Measurements from ENCODE around the gene GOLGB1. TPM values are rescaled to one million over a fixed set of nuclear protein-coding genes. Genes with fewer than 3 reads are reported as not detected.
"Not testable (repeated sequence)": the region's sequence is repeated elsewhere in the genome, so short reads cannot be mapped to it uniquely, and the experiment has no call there.

GOLGB1 gene
- total RNA-seq, 1 experiment from 2014 or later, result 9.0 TPM

- H3K4me3 ChIP-seq (ENCODE audit: insufficient read depth, low read depth, low read length), result no peak overlapping the region
- peaks cover 7% of the 10 kb centered on the region; the same call in 1 of the 2 replicates for H3K36me3 ChIP-seq (replicated peaks; ENCODE audit: control insufficient read depth, insufficient read depth, low read length)
- no peaks in the 10 kb centered on the region for H3K27me3 ChIP-seq (ENCODE audit: control insufficient read depth, insufficient read depth, low read length)
- no peak for DNase-seq
These were observed 58.6 kb downstream of the GOLGB1 start for GRCh38 chr3:121690777-121691405.

- H3K36me3 ChIP-seq (replicated peaks; ENCODE audit: control insufficient read depth, insufficient read depth, low read length); DNase-seq; H3K4me3 ChIP-seq (ENCODE audit: insufficient read depth, low read depth, low read length); H3K27me3 ChIP-seq (ENCODE audit: control insufficient read depth, insufficient read depth, low read length): not testable (repeated sequence)
These were observed 60.8 kb downstream of the GOLGB1 start for GRCh38 chr3:121688747-121689146.

GRCh38 chr3:121681792-121682191 lies 67.7 kb downstream of the GOLGB1 start:
- H3K36me3 ChIP-seq (replicated peaks; ENCODE audit: control insufficient read depth, insufficient read depth, low read length), result peaks cover 9% of the 10 kb centered on the region
- H3K27me3 ChIP-seq (ENCODE audit: control insufficient read depth, insufficient read depth, low read length), result no peaks in the 10 kb centered on the region
- H3K4me3 ChIP-seq (ENCODE audit: insufficient read depth, low read depth, low read length), result no peak overlapping the region
- DNase-seq, result no peak

- no peaks in the 10 kb centered on the region for H3K27me3 ChIP-seq (ENCODE audit: control insufficient read depth, insufficient read depth, low read length)
- peaks cover 18% of the 10 kb centered on the region for H3K36me3 ChIP-seq (replicated peaks; ENCODE audit: control insufficient read depth, insufficient read depth, low read length)
- DNase-seq, result no peak
- H3K4me3 ChIP-seq (ENCODE audit: insufficient read depth, low read depth, low read length), result no peak overlapping the region
These were observed 72.4 kb downstream of the GOLGB1 start for GRCh38 chr3:121677141-121677540.

GRCh38 chr3:121670676-121671075 lies 78.9 kb downstream of the GOLGB1 start:
- Histone ChIP-seq H3K27me3 (ENCODE audit: control insufficient read depth, insufficient read depth, low read length) (no peaks in the 10 kb centered on the region), H3K4me3 (ENCODE audit: insufficient read depth, low read depth, low read length) (no peak overlapping the region), H3K36me3 (replicated peaks; ENCODE audit: control insufficient read depth, insufficient read depth, low read length) (peaks cover 16% of the 10 kb centered on the region)
- DNase-seq, result no peak

GRCh38 chr3:121667333-121667732 lies 82.2 kb downstream of the GOLGB1 start:
- DNase-seq, result no peak
- no peaks in the 10 kb centered on the region for H3K27me3 ChIP-seq (ENCODE audit: control insufficient read depth, insufficient read depth, low read length)
- peaks cover 17% of the 10 kb centered on the region for H3K36me3 ChIP-seq (replicated peaks; ENCODE audit: control insufficient read depth, insufficient read depth, low read length)
- H3K4me3 ChIP-seq (ENCODE audit: insufficient read depth, low read depth, low read length), result no peak overlapping the region

GRCh38 chr3:121665488-121665887 lies 84.1 kb downstream of the GOLGB1 start:
- no peak for DNase-seq
- H3K27me3 ChIP-seq (ENCODE audit: control insufficient read depth, insufficient read depth, low read length), result no peaks in the 10 kb centered on the region
- peaks cover 17% of the 10 kb centered on the region for H3K36me3 ChIP-seq (replicated peaks; ENCODE audit: control insufficient read depth, insufficient read depth, low read length)
- H3K4me3 ChIP-seq (ENCODE audit: insufficient read depth, low read depth, low read length), result no peak overlapping the region

GRCh38 chr3:121663171-121663847 lies 86.2 kb downstream of the GOLGB1 start:
- Histone ChIP-seq H3K27me3 (ENCODE audit: control insufficient read depth, insufficient read depth, low read length) (no peaks in the 10 kb centered on the region), H3K36me3 (replicated peaks; ENCODE audit: control insufficient read depth, insufficient read depth, low read length) (peaks cover 17% of the 10 kb centered on the region), H3K4me3 (ENCODE audit: insufficient read depth, low read depth, low read length) (no peak overlapping the region)
- DNase-seq, result no peak

GRCh38 chr3:121662742-121663141 lies 86.8 kb downstream of the GOLGB1 start:
- DNase-seq, result no peak
- H3K27me3 ChIP-seq (ENCODE audit: control insufficient read depth, insufficient read depth, low read length), result no peaks in the 10 kb centered on the region
- H3K36me3 ChIP-seq (replicated peaks; ENCODE audit: control insufficient read depth, insufficient read depth, low read length), result peaks cover 15% of the 10 kb centered on the region
- no peak overlapping the region for H3K4me3 ChIP-seq (ENCODE audit: insufficient read depth, low read depth, low read length)

- Histone ChIP-seq H3K4me3 (ENCODE audit: insufficient read depth, low read depth, low read length) (no peak overlapping the region), H3K36me3 (replicated peaks; ENCODE audit: control insufficient read depth, insufficient read depth, low read length) (peaks cover 7% of the 10 kb centered on the region), H3K27me3 (ENCODE audit: control insufficient read depth, insufficient read depth, low read length) (no peaks in the 10 kb centered on the region)
- no peak for DNase-seq
These were observed 88.2 kb downstream of the GOLGB1 start for GRCh38 chr3:121661376-121661775.

- no peaks in the 10 kb centered on the region; the same call in none of the 2 replicates for H3K36me3 ChIP-seq (replicated peaks; ENCODE audit: control insufficient read depth, insufficient read depth, low read length)
- no peak within 1 kb of the TSS for H3K4me3 ChIP-seq (ENCODE audit: insufficient read depth, low read depth, low read length)
- DNase-seq, result no peak
- no peaks in the 10 kb centered on the region for H3K27me3 ChIP-seq (ENCODE audit: control insufficient read depth, insufficient read depth, low read length)
These were observed 89.0 kb downstream of the GOLGB1 start, which contains the start of gene HCLS1 for GRCh38 chr3:121660356-121661171. Gene HCLS1, minus strand, starts transcription at chr3:121660903. Its CDS starts 2,556 bp downstream, at chr3:121658347.

- Histone ChIP-seq H3K36me3 (replicated peaks; ENCODE audit: control insufficient read depth, insufficient read depth, low read length) (no peaks in the 10 kb centered on the region; the same call in 1 of the 2 replicates), H3K27me3 (ENCODE audit: control insufficient read depth, insufficient read depth, low read length) (no peaks in the 10 kb centered on the region), H3K4me3 (ENCODE audit: insufficient read depth, low read depth, low read length) (no peak overlapping the region)
- no peak for DNase-seq
These were observed 90.0 kb downstream of the GOLGB1 start for GRCh38 chr3:121659586-121659985.

- Histone ChIP-seq H3K36me3 (replicated peaks; ENCODE audit: control insufficient read depth, insufficient read depth, low read length) (no peaks in the 10 kb centered on the region), H3K4me3 (ENCODE audit: insufficient read depth, low read depth, low read length) (no peak overlapping the region), H3K27me3 (ENCODE audit: control insufficient read depth, insufficient read depth, low read length) (no peaks in the 10 kb centered on the region)
- no peak for DNase-seq
These were observed 90.7 kb downstream of the GOLGB1 start for GRCh38 chr3:121658716-121659435.

Data from H7 (cell line).